ENCODE data around the gene RASGEF1B.
"Not testable (repeated sequence)": the region's sequence is repeated elsewhere in the genome, so short reads cannot be mapped to it uniquely, and the experiment has no call there.

Gene RASGEF1B

DNA sequence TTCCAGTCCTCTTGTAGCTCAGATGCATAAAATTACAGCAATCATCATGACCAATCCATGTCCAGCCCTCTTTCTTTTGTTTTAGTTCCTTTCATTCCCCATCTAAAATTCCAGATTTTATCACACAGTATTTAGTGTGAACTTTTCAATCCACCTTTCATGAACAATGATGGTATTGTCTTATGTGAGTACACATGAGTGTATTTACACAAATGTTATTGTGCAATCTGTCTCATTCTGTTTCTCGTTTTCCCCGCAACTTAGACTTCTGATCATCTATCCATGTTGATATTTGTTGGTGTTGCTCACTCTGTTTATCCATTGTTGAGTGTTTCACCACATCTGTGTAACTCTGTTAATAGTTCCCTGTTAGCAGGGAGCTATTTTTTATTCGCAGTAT lies 9.4 kb upstream of the RASGEF1B start:
- H3K9me3 ChIP-seq (ENCODE audit: control insufficient read depth, insufficient read depth, low read length): no peaks in the 10 kb centered on the region
- no peak for DNase-seq (ENCODE audit: low read depth, low spot score)
- no CpG with 5 or more reads among the region's 3 CpGs for WGBS (ENCODE audit: insufficient coverage, insufficient read length)
- H3K27me3 ChIP-seq (ENCODE audit: control insufficient read depth, insufficient read depth, low read length): no peaks in the 10 kb centered on the region
- H3K4me3 ChIP-seq (ENCODE audit: low read length): no peak overlapping the region
- H3K27ac ChIP-seq (ENCODE audit: low read length): no peak overlapping the region
- no peaks in the 10 kb centered on the region; the same call in 1 of the 2 replicates for H3K4me1 ChIP-seq (ENCODE audit: control insufficient read depth, insufficient read depth, low read length)
- H3K36me3 ChIP-seq (ENCODE audit: control insufficient read depth, insufficient read depth, low read length): no peaks in the 10 kb centered on the region

DNA sequence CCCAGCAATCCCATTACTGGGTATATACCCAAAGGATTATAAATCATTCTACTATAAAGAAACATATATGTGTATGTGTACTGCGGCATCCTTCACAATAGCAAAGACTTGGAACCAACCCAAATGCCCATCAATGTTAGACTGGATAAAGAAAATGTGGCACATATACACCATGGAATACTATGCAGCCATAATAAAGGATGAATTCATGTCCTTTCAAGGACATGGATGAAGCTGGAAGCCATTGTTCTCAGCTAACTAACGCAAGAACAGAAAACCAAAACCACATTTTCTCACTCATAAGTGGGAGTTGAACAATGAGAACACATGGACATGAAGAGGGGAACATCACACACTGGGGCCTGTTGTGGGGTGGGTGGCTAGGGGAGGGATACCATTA lies 7.9 kb upstream of the RASGEF1B start:
- H3K4me1 ChIP-seq (ENCODE audit: control insufficient read depth, insufficient read depth, low read length); H3K9me3 ChIP-seq (ENCODE audit: control insufficient read depth, insufficient read depth, low read length); H3K36me3 ChIP-seq (ENCODE audit: control insufficient read depth, insufficient read depth, low read length); H3K27me3 ChIP-seq (ENCODE audit: control insufficient read depth, insufficient read depth, low read length); H3K27ac ChIP-seq (ENCODE audit: low read length); H3K4me3 ChIP-seq (ENCODE audit: low read length); DNase-seq (ENCODE audit: low read depth, low spot score): not testable (repeated sequence)
- no CpG with 5 or more reads among the region's 2 CpGs for WGBS (ENCODE audit: insufficient coverage, insufficient read length)

GRCh38 chr4:81473331-81474265 lies 1.9 kb upstream of the RASGEF1B start:
- H3K27ac ChIP-seq (ENCODE audit: low read length); DNase-seq (ENCODE audit: low read depth, low spot score); H3K4me1 ChIP-seq (ENCODE audit: control insufficient read depth, insufficient read depth, low read length); H3K4me3 ChIP-seq (ENCODE audit: low read length); H3K36me3 ChIP-seq (ENCODE audit: control insufficient read depth, insufficient read depth, low read length); H3K27me3 ChIP-seq (ENCODE audit: control insufficient read depth, insufficient read depth, low read length); H3K9me3 ChIP-seq (ENCODE audit: control insufficient read depth, insufficient read depth, low read length): not testable (repeated sequence)
- WGBS (ENCODE audit: insufficient coverage, insufficient read length): no CpG with 5 or more reads among the region's 19 CpGs

- H3K9me3 ChIP-seq (ENCODE audit: control insufficient read depth, insufficient read depth, low read length): no peaks in the 10 kb centered on the region
- no peaks in the 10 kb centered on the region for H3K27me3 ChIP-seq (ENCODE audit: control insufficient read depth, insufficient read depth, low read length)
- peak overlapping the region; percentile 89; the same call in 1 of the 2 replicates for H3K4me3 ChIP-seq (ENCODE audit: low read length)
- WGBS (ENCODE audit: insufficient coverage, insufficient read length): no CpG with 5 or more reads among the region's 9 CpGs
- H3K27ac ChIP-seq (ENCODE audit: low read length): no peak overlapping the region
- no peak for DNase-seq (ENCODE audit: low read depth, low spot score)
- peaks cover 1% of the 10 kb centered on the region; the same call in 1 of the 2 replicates for H3K4me1 ChIP-seq (ENCODE audit: control insufficient read depth, insufficient read depth, low read length)
- H3K36me3 ChIP-seq (ENCODE audit: control insufficient read depth, insufficient read depth, low read length): no peaks in the 10 kb centered on the region
Observed at GRCh38 chr4:81472281-81473182, 825 bp upstream of the RASGEF1B start.

DNA sequence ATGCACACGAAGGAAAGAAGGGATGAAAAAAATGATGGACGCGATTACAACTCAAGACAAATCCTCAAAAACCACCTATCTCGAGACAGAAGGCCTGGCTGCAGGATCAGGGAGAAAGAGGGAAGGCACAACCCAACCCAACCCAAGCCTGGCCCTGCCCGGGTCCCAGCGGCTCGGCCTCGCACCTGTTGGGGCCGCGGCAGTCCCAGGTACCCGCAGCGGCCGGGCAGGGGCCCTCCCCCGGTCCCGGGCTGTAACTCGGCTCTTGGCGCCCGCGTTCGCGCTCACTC lies 464 bp downstream of the RASGEF1B start:
- DNase-seq (ENCODE audit: low read depth, low spot score): no peak
- Histone ChIP-seq H3K9me3 (ENCODE audit: control insufficient read depth, insufficient read depth, low read length) (no peaks in the 10 kb centered on the region), H3K27me3 (ENCODE audit: control insufficient read depth, insufficient read depth, low read length) (no peaks in the 10 kb centered on the region), H3K4me3 (ENCODE audit: low read length) (peak overlapping the region; percentile 89; the same call in 1 of the 2 replicates), H3K4me1 (ENCODE audit: control insufficient read depth, insufficient read depth, low read length) (peaks cover 1% of the 10 kb centered on the region; the same call in 1 of the 2 replicates), H3K27ac (ENCODE audit: low read length) (no peak overlapping the region), H3K36me3 (ENCODE audit: control insufficient read depth, insufficient read depth, low read length) (no peaks in the 10 kb centered on the region)
- no CpG with 5 or more reads among the region's 21 CpGs for WGBS (ENCODE audit: insufficient coverage, insufficient read length)

GRCh38 chr4:81470456-81471297 lies 1.0 kb downstream of the RASGEF1B start:
- WGBS (ENCODE audit: insufficient coverage, insufficient read length): no CpG with 5 or more reads among the region's 31 CpGs
- Histone ChIP-seq H3K36me3 (ENCODE audit: control insufficient read depth, insufficient read depth, low read length) (no peaks in the 10 kb centered on the region), H3K27me3 (ENCODE audit: control insufficient read depth, insufficient read depth, low read length) (no peaks in the 10 kb centered on the region), H3K4me3 (ENCODE audit: low read length) (peak overlapping the region; percentile 89; the same call in 1 of the 2 replicates), H3K4me1 (ENCODE audit: control insufficient read depth, insufficient read depth, low read length) (peaks cover 1% of the 10 kb centered on the region; the same call in 1 of the 2 replicates), H3K27ac (ENCODE audit: low read length) (no peak overlapping the region), H3K9me3 (ENCODE audit: control insufficient read depth, insufficient read depth, low read length) (no peaks in the 10 kb centered on the region)
- DNase-seq (ENCODE audit: low read depth, low spot score): no peak

GRCh38 chr4:81469781-81470455 lies 1.8 kb downstream of the RASGEF1B start:
- no peak overlapping the region for H3K27ac ChIP-seq (ENCODE audit: low read length)
- no peaks in the 10 kb centered on the region for H3K36me3 ChIP-seq (ENCODE audit: control insufficient read depth, insufficient read depth, low read length)
- H3K9me3 ChIP-seq (ENCODE audit: control insufficient read depth, insufficient read depth, low read length): no peaks in the 10 kb centered on the region
- WGBS (ENCODE audit: insufficient coverage, insufficient read length): no CpG with 5 or more reads among the region's 7 CpGs
- no peak for DNase-seq (ENCODE audit: low read depth, low spot score)
- no peak overlapping the region for H3K4me3 ChIP-seq (ENCODE audit: low read length)
- no peaks in the 10 kb centered on the region for H3K27me3 ChIP-seq (ENCODE audit: control insufficient read depth, insufficient read depth, low read length)
- H3K4me1 ChIP-seq (ENCODE audit: control insufficient read depth, insufficient read depth, low read length): peaks cover 1% of the 10 kb centered on the region

DNA sequence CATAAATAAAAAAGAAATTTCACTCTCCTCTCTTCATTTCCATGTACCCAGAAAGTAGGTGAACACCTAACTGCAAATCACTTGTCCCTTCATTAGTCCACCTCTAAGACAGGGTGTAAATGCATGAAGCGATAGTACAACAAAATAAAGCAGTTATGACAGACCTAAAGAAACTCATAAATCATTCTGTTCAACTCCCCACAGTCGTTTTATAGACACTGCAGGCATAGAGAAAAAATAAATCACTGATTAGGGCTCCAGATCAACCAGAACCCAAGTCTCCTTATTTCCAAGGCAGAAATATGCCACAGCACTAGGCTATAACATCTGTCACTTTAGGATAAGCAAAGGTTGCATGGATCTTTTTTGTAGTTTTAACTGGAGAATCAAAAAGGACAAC lies 3.0 kb downstream of the RASGEF1B start:
- H3K4me3 ChIP-seq (ENCODE audit: low read length): no peak overlapping the region
- no peaks in the 10 kb centered on the region for H3K27me3 ChIP-seq (ENCODE audit: control insufficient read depth, insufficient read depth, low read length)
- H3K36me3 ChIP-seq (ENCODE audit: control insufficient read depth, insufficient read depth, low read length): no peaks in the 10 kb centered on the region
- no peaks in the 10 kb centered on the region for H3K9me3 ChIP-seq (ENCODE audit: control insufficient read depth, insufficient read depth, low read length)
- H3K4me1 ChIP-seq (ENCODE audit: control insufficient read depth, insufficient read depth, low read length): peaks cover under 1% of the 10 kb centered on the region
- no peak overlapping the region for H3K27ac ChIP-seq (ENCODE audit: low read length)
- WGBS (ENCODE audit: insufficient coverage, insufficient read length): no CpG with 5 or more reads among the region's 2 CpGs
- no peak for DNase-seq (ENCODE audit: low read depth, low spot score)

DNA sequence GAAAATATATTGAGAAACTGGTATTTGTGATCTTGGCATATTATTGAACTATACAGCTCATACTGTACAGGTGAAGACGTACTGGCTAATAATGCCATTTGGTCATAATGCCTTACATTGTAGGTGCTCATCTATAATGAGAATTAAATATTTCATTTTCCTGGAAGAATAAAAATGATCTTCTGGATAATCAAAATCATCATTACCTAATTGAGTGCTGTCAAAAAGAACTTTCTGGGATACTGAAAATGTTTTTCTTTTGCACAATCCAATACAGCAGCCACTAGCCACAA lies 4.1 kb downstream of the RASGEF1B start:
- no peak overlapping the region for H3K4me3 ChIP-seq (ENCODE audit: low read length)
- no peaks in the 10 kb centered on the region for H3K9me3 ChIP-seq (ENCODE audit: control insufficient read depth, insufficient read depth, low read length)
- no peaks in the 10 kb centered on the region for H3K36me3 ChIP-seq (ENCODE audit: control insufficient read depth, insufficient read depth, low read length)
- DNase-seq (ENCODE audit: low read depth, low spot score): no peak
- no peaks in the 10 kb centered on the region for H3K27me3 ChIP-seq (ENCODE audit: control insufficient read depth, insufficient read depth, low read length)
- no CpG with 5 or more reads among the region's 1 CpG for WGBS (ENCODE audit: insufficient coverage, insufficient read length)
- no peak overlapping the region for H3K27ac ChIP-seq (ENCODE audit: low read length)
- no peaks in the 10 kb centered on the region; the same call in 1 of the 2 replicates for H3K4me1 ChIP-seq (ENCODE audit: control insufficient read depth, insufficient read depth, low read length)

Measured in iPS DF 6.9 (cell line).